ENCODE data around the gene PIGBOS1. TPM values are rescaled to one million over a fixed set of nuclear protein-coding genes. Genes with fewer than 3 reads are reported as not detected.
"Not testable (repeated sequence)": the region's sequence is repeated elsewhere in the genome, so short reads cannot be mapped to it uniquely, and the experiment has no call there.

The PIGBOS1 gene
- total RNA-seq, 1 experiment from 2014 or later: 23.9 TPM

DNA sequence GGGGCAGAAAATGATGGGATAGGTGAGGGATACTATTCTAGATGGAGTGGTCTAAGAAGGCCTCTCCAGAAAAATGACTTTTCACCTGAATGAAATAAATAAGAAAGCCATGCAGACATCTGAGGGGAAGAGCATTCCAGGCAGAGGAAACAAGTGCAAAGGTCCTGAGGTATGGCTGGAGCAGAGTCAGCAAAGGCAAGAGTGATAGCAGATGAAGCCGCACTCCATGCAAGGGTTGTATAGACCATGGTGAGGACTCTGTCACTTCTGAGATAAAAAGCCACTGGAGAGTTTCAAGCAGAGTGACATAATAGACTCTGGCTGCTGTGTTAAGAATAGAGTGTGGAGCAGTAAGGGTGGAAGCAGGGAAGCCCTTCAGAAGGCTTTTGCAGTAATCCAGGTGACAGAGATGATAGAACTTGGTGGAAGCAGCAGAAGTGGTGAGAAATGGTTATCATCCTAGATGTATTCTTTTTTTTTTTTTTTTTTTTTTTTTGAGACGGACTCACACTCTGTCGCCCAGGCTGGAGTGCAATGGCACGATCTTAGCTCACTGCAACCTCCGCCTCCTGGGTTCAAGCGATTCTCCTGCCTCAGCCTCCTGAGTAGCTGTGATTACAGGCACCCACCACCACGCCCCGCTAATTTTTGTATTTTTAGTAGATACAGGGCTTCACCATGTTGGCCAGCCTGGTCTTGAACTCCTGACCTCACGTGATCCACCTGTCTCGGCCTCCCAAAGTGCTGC lies 32.3 kb downstream of the PIGBOS1 start:
- H3K27ac ChIP-seq; H3K27me3 ChIP-seq (replicated peaks); H3K4me3 ChIP-seq; DNase-seq (ENCODE audit: low read depth in 1 of 2, low spot score in 2 of 2); H3K9me3 ChIP-seq (replicated peaks): not testable (repeated sequence)
- Histone ChIP-seq H3K36me3 (peaks cover 15% of the 10 kb centered on the region), H3K4me1 (replicated peaks) (peaks cover 26% of the 10 kb centered on the region)

- no peaks in the 10 kb centered on the region for H3K9me3 ChIP-seq (replicated peaks)
- H3K36me3 ChIP-seq: peaks cover 14% of the 10 kb centered on the region
- peaks cover 44% of the 10 kb centered on the region for H3K4me1 ChIP-seq (replicated peaks)
- no peak overlapping the region for H3K27ac ChIP-seq
- DNase-seq (ENCODE audit: low read depth in 1 of 2, low spot score in 2 of 2): no peak
- H3K27me3 ChIP-seq (replicated peaks): no peaks in the 10 kb centered on the region
- no peak overlapping the region for H3K4me3 ChIP-seq
Observed at GRCh38 chr15:55284426-55284825, 34.5 kb downstream of the PIGBOS1 start.

- Histone ChIP-seq H3K4me3 (no peak overlapping the region), H3K4me1 (replicated peaks) (peaks cover 39% of the 10 kb centered on the region), H3K36me3 (peaks cover 10% of the 10 kb centered on the region), H3K27me3 (replicated peaks) (no peaks in the 10 kb centered on the region), H3K27ac (peak overlapping the region; percentile 54; the same call in 1 of the 2 replicates), H3K9me3 (replicated peaks) (no peaks in the 10 kb centered on the region)
- no peak for DNase-seq (ENCODE audit: low read depth in 1 of 2, low spot score in 2 of 2)
Observed at GRCh38 chr15:55283379-55284147, 35.4 kb downstream of the PIGBOS1 start.

- H3K36me3 ChIP-seq: peaks cover 10% of the 10 kb centered on the region
- H3K4me3 ChIP-seq: peak overlapping the region; percentile 8; the same call in 1 of the 2 replicates
- peak overlapping the region; percentile 54 for H3K27ac ChIP-seq
- H3K27me3 ChIP-seq (replicated peaks): no peaks in the 10 kb centered on the region
- no peaks in the 10 kb centered on the region for H3K9me3 ChIP-seq (replicated peaks)
- H3K4me1 ChIP-seq (replicated peaks): peaks cover 39% of the 10 kb centered on the region
- peak in 1 of 2 experiments; percentile 81 for DNase-seq (ENCODE audit: low read depth in 1 of 2, low spot score in 2 of 2)
Observed at GRCh38 chr15:55282284-55282833, 36.6 kb downstream of the PIGBOS1 start.

DNA sequence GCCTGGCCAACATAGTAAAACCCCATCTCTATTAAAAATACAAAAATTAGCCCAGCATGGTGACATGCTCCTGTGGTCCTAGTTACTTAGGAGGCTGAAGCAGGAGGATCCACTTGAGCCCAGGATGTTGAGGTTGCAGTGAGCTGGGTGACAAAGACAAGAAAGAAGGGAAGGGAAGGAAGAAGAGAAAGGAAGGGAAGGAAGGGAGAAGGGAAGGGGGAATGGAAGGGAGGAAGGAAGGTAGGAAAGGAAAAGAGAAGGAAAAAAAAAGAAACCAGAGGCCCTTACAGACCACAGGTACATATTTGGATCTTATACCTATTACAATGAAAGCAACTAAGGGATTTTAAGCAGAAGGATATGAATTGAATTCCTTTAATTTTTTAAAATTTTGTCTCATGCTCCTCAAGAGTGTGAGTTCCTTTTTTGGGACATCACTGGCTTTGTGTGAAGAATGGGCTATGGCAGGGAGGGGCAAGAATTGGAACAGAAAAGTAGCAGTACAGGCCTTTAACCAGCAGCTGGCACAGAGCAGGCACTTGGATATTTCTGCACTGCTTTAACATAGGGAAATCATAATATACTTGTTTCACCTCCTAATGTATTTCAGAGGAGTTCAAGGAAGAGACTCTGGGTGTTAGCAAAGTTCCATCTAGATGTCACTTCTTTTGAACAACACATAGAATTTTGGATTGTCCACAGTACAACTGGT lies 37.2 kb downstream of the PIGBOS1 start:
- Histone ChIP-seq H3K4me1 (replicated peaks) (peaks cover 39% of the 10 kb centered on the region), H3K27ac (peak overlapping the region; percentile 54), H3K36me3 (peaks cover 7% of the 10 kb centered on the region), H3K4me3 (no peak overlapping the region), H3K9me3 (replicated peaks) (no peaks in the 10 kb centered on the region), H3K27me3 (replicated peaks) (no peaks in the 10 kb centered on the region)
- no peak for DNase-seq (ENCODE audit: low read depth in 1 of 2, low spot score in 2 of 2)

- not testable (repeated sequence) for H3K4me3 ChIP-seq; H3K36me3 ChIP-seq; DNase-seq (ENCODE audit: low read depth in 1 of 2, low spot score in 2 of 2); H3K9me3 ChIP-seq (replicated peaks); H3K27me3 ChIP-seq (replicated peaks); H3K27ac ChIP-seq
- H3K4me1 ChIP-seq (replicated peaks): peaks cover 39% of the 10 kb centered on the region
Observed at GRCh38 chr15:55280589-55280988, 38.3 kb downstream of the PIGBOS1 start.

- H3K27ac ChIP-seq: peak overlapping the region; percentile 63
- peaks cover 4% of the 10 kb centered on the region for H3K36me3 ChIP-seq
- no peak overlapping the region for H3K4me3 ChIP-seq
- peaks cover 39% of the 10 kb centered on the region for H3K4me1 ChIP-seq (replicated peaks)
- H3K27me3 ChIP-seq (replicated peaks): no peaks in the 10 kb centered on the region
- DNase-seq (ENCODE audit: low read depth in 1 of 2, low spot score in 2 of 2): peak; percentile 61 to 62
- H3K9me3 ChIP-seq (replicated peaks): no peaks in the 10 kb centered on the region
Observed at GRCh38 chr15:55279746-55280351, 39.1 kb downstream of the PIGBOS1 start.

GRCh38 chr15:55279100-55279745 lies 39.7 kb downstream of the PIGBOS1 start:
- Histone ChIP-seq H3K4me3 (no peak overlapping the region), H3K9me3 (replicated peaks) (no peaks in the 10 kb centered on the region), H3K36me3 (peaks cover 4% of the 10 kb centered on the region), H3K27ac (no peak overlapping the region; the same call in 1 of the 2 replicates), H3K4me1 (replicated peaks) (peaks cover 39% of the 10 kb centered on the region), H3K27me3 (replicated peaks) (no peaks in the 10 kb centered on the region)
- no peak for DNase-seq (ENCODE audit: low read depth in 1 of 2, low spot score in 2 of 2)

DNA sequence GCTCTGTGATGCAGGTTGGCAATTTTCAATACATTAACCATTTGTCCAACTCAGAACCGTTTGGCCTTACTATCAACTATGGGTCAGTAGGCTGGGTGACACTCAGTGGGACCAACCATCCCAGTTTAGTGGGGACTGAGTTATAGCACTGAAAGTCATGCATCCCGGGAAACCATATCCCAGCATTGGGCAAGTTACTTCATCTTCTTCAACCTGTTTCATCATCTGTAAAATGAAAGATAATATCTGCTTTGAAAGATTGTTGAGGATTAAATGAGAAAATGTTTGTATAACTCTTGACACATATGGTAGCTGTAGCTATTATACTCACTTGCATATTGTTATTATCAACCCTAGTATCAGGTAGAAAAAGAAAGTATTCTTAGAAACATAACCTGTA lies 41.2 kb downstream of the PIGBOS1 start:
- Histone ChIP-seq H3K4me1 (replicated peaks) (peaks cover 31% of the 10 kb centered on the region), H3K36me3 (peaks cover 4% of the 10 kb centered on the region; the same call in 1 of the 2 replicates), H3K27ac (no peak overlapping the region), H3K9me3 (replicated peaks) (no peaks in the 10 kb centered on the region), H3K4me3 (no peak overlapping the region), H3K27me3 (replicated peaks) (no peaks in the 10 kb centered on the region)
- DNase-seq (ENCODE audit: low read depth in 1 of 2, low spot score in 2 of 2): no peak

DNA sequence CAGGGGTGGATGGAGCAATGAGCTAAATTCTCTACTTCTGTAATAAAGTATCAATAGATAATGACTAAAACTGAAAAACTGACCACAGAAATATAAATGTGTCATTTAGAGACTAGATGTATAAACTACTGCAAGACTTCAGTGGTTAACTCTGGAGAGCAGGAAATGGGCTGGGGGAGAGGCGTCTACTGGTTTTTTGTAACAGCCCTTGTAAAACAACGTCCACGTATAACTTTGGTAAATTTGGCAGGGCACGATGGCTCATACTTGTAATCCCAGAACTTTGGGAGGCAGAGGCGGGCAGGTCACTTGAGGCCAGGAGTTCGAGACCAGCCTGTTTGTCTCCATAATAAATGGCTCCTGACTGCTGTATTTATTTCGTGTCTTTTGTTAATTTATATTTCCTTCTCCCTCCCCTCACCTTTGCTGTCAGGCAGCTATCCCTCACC lies 41.8 kb downstream of the PIGBOS1 start:
- H3K27ac ChIP-seq: no peak overlapping the region
- H3K9me3 ChIP-seq (replicated peaks): no peaks in the 10 kb centered on the region
- peaks cover 26% of the 10 kb centered on the region for H3K4me1 ChIP-seq (replicated peaks)
- H3K4me3 ChIP-seq: no peak overlapping the region
- H3K27me3 ChIP-seq (replicated peaks): no peaks in the 10 kb centered on the region
- H3K36me3 ChIP-seq: peaks cover 4% of the 10 kb centered on the region; the same call in 1 of the 2 replicates
- no peak for DNase-seq (ENCODE audit: low read depth in 1 of 2, low spot score in 2 of 2)

GRCh38 chr15:55276324-55276723 lies 42.6 kb downstream of the PIGBOS1 start:
- DNase-seq (ENCODE audit: low read depth in 1 of 2, low spot score in 2 of 2): no peak
- Histone ChIP-seq H3K27ac (no peak overlapping the region), H3K4me3 (no peak overlapping the region)

DNA sequence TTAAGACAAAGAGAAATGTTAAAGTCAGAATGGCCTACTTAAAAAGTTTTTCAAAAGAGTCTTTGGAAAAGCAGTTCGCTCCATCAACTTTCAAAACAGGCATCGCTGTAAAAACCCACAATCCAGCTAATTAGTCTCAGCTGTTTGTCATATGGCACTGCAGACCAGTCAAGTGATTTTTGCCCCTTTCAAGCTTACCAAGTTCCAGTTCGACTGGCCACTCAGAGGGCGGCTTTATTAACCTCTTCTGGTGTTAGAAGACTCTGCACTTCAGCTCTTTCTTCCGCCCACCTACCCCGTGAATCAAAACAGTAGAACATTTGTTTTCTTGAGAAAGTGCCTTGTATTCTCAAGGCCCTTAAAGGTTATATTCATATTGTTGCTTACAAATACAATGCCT lies 48.6 kb downstream of the PIGBOS1 start:
- H3K27ac ChIP-seq: no peak overlapping the region
- no peaks in the 10 kb centered on the region for H3K9me3 ChIP-seq (replicated peaks)
- H3K36me3 ChIP-seq: no peaks in the 10 kb centered on the region
- no peaks in the 10 kb centered on the region for H3K27me3 ChIP-seq (replicated peaks)
- H3K4me3 ChIP-seq: no peak overlapping the region
- no peak for DNase-seq (ENCODE audit: low read depth in 1 of 2, low spot score in 2 of 2)
- peaks cover 18% of the 10 kb centered on the region for H3K4me1 ChIP-seq (replicated peaks)

More at GRCh38 chr15:55276324-55276723, 42.6 kb downstream of the PIGBOS1 start:
- Histone ChIP-seq H3K36me3 (peaks cover 4% of the 10 kb centered on the region; the same call in 1 of the 2 replicates), H3K27me3 (replicated peaks) (no peaks in the 10 kb centered on the region), H3K4me1 (replicated peaks) (peaks cover 17% of the 10 kb centered on the region), H3K9me3 (replicated peaks) (no peaks in the 10 kb centered on the region)

Data from SJSA1 (cell line).